Epithelial cell of esophagus (primary cell): ENCODE data around the gene AURKB.
A peak's percentile ranks its signal among the peaks of the same experiment; 100 is the strongest.

Experiments used
- DNase-seq: peaks from one replicate; pipeline ENCODE4 v3.0.0; 2010; ENCODE audit warnings: low read depth
- H3K4me3 ChIP-seq: 2 replicates; pipeline ENCODE4 v1.5.1; 2011; ENCODE audit warnings: mild to moderate bottlenecking, low read length, control low read depth
- TF ChIP-seq, protein P1 (sequence below): IDR thresholded peaks from 2 replicates; pipeline ENCODE4 v1.5.1; 2011; ENCODE audit warnings: low read depth, mild to moderate bottlenecking, low read length, control low read depth, inconsistent platforms; ENCODE audit not compliant: insufficient read depth; ENCODE audit errors: missing control alignments

AURKB gene

DNA sequence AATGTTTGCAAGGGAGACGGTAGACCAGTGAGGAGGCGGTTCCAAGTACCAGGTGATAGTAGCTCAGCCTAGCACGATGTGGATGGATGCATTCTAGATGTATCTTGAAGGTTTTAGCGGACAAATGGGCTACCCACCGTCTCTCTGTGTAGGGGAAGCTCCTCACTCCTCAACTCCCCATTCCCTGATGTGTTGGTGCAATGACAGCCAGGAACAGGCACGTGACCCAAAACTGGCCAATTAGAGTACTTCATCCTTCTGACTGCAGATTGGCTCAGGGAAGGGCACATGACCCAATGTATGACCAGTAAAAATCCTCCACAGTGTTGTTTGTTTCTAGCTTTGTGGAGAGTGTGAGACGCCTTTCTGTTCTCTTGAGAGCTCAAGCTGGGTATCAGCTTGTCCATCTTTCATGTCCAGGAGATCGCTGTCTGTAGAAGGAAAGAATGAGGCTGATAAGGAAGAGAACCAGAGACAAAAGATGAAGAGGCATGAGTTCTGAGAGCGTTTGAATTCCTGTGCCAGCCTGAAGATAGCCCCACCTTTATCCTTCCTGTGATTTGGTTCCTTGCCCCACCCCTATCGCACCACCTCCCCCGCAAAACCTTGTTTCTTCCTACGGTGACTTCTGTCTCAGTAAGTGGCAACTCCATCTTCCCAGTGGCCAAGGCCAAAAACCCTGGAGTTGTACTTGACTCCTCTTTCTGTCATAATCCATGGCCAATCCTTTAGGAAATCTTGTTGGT, 18.1 kb downstream of the AURKB start:
- peak; percentile 93 for DNase-seq
- H3K4me3 ChIP-seq = peak overlapping the region; percentile 43
- TF ChIP-seq, protein P1, sequence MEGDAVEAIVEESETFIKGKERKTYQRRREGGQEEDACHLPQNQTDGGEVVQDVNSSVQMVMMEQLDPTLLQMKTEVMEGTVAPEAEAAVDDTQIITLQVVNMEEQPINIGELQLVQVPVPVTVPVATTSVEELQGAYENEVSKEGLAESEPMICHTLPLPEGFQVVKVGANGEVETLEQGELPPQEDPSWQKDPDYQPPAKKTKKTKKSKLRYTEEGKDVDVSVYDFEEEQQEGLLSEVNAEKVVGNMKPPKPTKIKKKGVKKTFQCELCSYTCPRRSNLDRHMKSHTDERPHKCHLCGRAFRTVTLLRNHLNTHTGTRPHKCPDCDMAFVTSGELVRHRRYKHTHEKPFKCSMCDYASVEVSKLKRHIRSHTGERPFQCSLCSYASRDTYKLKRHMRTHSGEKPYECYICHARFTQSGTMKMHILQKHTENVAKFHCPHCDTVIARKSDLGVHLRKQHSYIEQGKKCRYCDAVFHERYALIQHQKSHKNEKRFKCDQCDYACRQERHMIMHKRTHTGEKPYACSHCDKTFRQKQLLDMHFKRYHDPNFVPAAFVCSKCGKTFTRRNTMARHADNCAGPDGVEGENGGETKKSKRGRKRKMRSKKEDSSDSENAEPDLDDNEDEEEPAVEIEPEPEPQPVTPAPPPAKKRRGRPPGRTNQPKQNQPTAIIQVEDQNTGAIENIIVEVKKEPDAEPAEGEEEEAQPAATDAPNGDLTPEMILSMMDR = no peak

DNA sequence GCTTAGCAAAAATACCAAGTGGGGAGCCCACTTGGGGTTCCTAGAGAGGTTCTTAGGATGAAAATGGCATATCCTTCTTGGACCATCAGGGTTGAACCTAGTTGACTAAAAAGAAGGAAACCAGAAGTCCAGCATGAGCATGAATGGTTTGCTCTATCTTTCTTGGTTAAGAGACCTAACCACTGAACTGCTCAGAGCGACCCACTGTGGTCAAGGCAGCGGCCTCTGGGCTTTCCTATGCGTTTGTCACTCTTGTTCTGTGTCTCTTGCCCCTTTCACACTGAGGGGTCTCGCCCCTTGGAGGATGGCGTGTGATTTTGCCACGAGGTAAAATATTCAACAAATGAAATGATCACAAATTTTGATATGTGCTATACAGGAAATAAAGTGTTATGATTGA, 19.9 kb downstream of the AURKB start:
- TF ChIP-seq, protein P1 = no peak
- DNase-seq = no peak
- peak overlapping the region; percentile 21 for H3K4me3 ChIP-seq

- peak; percentile 99 for DNase-seq
- TF ChIP-seq, protein P1 = no peak
Observed at GRCh38 chr17:8189711-8190477, 20.5 kb downstream of the AURKB start, which contains the start of gene BORCS6. Gene BORCS6 (minus strand): TSS chr17:8190180. CDS start chr17:8190140, 40 bp downstream.

GRCh38 chr17:8189041-8189710, 21.2 kb downstream of the AURKB start:
- DNase-seq = no peak
- TF ChIP-seq, protein P1 = no peak
- peak overlapping the region; percentile 74 for H3K4me3 ChIP-seq

More at GRCh38 chr17:8189711-8190477, 20.5 kb downstream of the AURKB start, which contains the start of gene BORCS6:
- peak within 1 kb of the TSS; percentile 74 for H3K4me3 ChIP-seq

DNA sequence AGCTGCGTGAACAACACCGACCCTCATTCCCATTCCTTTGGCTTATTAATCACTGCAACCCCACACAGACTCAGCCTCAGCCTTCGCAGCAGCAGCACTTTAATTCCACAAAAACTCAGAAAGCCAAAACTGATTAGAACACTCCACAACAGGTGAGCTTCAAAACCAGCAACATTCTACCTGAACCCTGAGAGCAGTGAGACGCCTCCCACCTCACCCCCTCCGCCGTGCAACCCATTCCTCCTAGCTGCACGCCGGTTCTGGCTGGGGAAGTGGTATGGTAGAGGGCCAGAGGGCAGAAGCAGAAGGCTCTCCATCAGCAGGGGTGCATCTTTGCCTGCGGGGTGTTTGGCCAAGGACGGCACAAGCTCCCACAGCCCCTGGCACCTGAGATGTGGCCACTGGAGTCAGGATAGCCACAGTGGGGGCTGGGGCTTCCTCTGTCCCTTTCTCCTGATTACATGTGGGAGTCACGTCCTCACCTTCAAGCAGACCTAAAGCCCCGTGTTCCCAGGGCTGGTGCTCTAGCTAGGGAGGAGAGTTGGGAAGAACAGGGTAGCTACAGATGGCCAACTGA, 22.0 kb downstream of the AURKB start:
- H3K4me3 ChIP-seq = peak overlapping the region; percentile 89
- DNase-seq = no peak
- TF ChIP-seq, protein P1 = no peak

- DNase-seq = peak; percentile 98
- TF ChIP-seq, protein P1 = no peak
- peak overlapping the region; percentile 89 for H3K4me3 ChIP-seq
Observed at GRCh38 chr17:8187517-8188262, 22.7 kb downstream of the AURKB start.
